B cell (primary cell): ENCODE data around the gene INKA1. TPM values are rescaled to one million over a fixed set of nuclear protein-coding genes. Genes with fewer than 3 reads are reported as not detected.
A peak's percentile ranks its signal among the peaks of the same experiment; 100 is the strongest.

ENCODE experiments used
- ATAC-seq: fragments of 200-7000 bp; cut with Tn5 transposase; one replicate; pipeline ENCODE4 v1.10.0; 2021; ENCODE audit warnings: low read depth, mild to moderate bottlenecking, moderate number of reproducible peaks, moderate library complexity
- CTCF ChIA-PET: fragments of 350-600 bp; sonication (Branson Sonifier 250); formaldehyde crosslinking; loops from one replicate; lab custom pipeline; 2021; ENCODE audit warnings: antibody characterized with exemption, inconsistent platforms; lab: Charles Lee
- POLR2A ChIA-PET: fragments of 350-600 bp; sonication (Branson Sonifier 250); formaldehyde crosslinking; loops from one replicate; lab custom pipeline; 2021; ENCODE audit warnings: antibody characterized with exemption; lab: Charles Lee
- DNase-seq: peaks from one replicate; pipeline ENCODE4 v3.0.0; 2013
- H2AFZ ChIP-seq: 2 replicates; pipeline ENCODE4 v1.6.1; 2012; ENCODE audit warnings: mild to moderate bottlenecking, low read depth, low read length; ENCODE audit not compliant: insufficient read depth, poor library complexity, severe bottlenecking
- H3K27ac ChIP-seq, 2 donors: 1 replicate in 1 of 2; 2 replicates in 1 of 2; pipeline ENCODE4 v1.5.1; 2012 to 2013; ENCODE audit warnings: low read length in 2 of 2, mild to moderate bottlenecking in 2 of 2, moderate library complexity in 1 of 2
- H3K27me3 ChIP-seq, 4 experiments: fragments of 200-600 bp in 1 of 4; sonication (generic) in 1 of 4; replicated peaks in 1 of 4; 1 replicate in 2 of 4; 2 replicates in 2 of 4; pipeline versions ENCODE4 v1.6.1 to v1.7.0; 2013 to 2016; ENCODE audit warnings: low read length in 3 of 4, mild to moderate bottlenecking in 2 of 4, mixed read lengths in 1 of 4, moderate library complexity in 1 of 4; ENCODE audit not compliant: insufficient read depth in 4 of 4, control insufficient read depth in 3 of 4; ENCODE audit errors: control extremely low read depth in 1 of 4
- H3K36me3 ChIP-seq, 2 experiments: replicated peaks in 1 of 2; 1 replicate in 1 of 2; 2 replicates in 1 of 2; pipeline versions ENCODE4 v1.6.1 to v1.7.1; 2013; ENCODE audit warnings: low read length in 1 of 2; ENCODE audit not compliant: insufficient read depth in 2 of 2, control insufficient read depth in 1 of 2; ENCODE audit errors: control extremely low read depth in 1 of 2, extremely low read depth in 1 of 2
- H3K4me1 ChIP-seq, 2 donors: fragments of 200-600 bp in 1 of 2; sonication (generic) in 1 of 2; 1 replicate in 1 of 2; 2 replicates in 1 of 2; pipeline versions ENCODE4 v1.5.1 to v1.6.1; 2013 to 2017; ENCODE audit warnings: low read length in 2 of 2; ENCODE audit not compliant: control insufficient read depth in 2 of 2, insufficient read depth in 2 of 2
- H3K4me2 ChIP-seq: replicated peaks from 2 replicates; pipeline ENCODE3; 2012; ENCODE audit warnings: mild to moderate bottlenecking, low read depth, low read length; ENCODE audit not compliant: poor library complexity, severe bottlenecking
- H3K4me3 ChIP-seq, 5 experiments: fragments of 200-600 bp in 1 of 5; sonication (generic) in 1 of 5; 1 replicate in 3 of 5; 2 replicates in 2 of 5; pipeline versions ENCODE4 v1.5.1 to v1.7.0; 2011 to 2016; ENCODE audit warnings: low read length in 4 of 5, mild to moderate bottlenecking in 4 of 5, low read depth in 2 of 5, control low read depth in 1 of 5, moderate library complexity in 1 of 5; ENCODE audit not compliant: insufficient read depth in 1 of 5; ENCODE audit errors: control extremely low read depth in 1 of 5, extremely low read depth in 1 of 5
- H3K79me2 ChIP-seq: fragments of 200-600 bp; sonication (generic); one replicate; pipeline ENCODE4 v1.6.0; 2016; ENCODE audit warnings: low read length; ENCODE audit not compliant: control insufficient read depth, insufficient read depth
- H3K9ac ChIP-seq: fragments of 200-600 bp; sonication (generic); 2 replicates; pipeline ENCODE4 v1.6.1; 2017; ENCODE audit warnings: mild to moderate bottlenecking, low read length, moderate library complexity
- H3K9me3 ChIP-seq, 3 donors: one replicate each; pipeline versions ENCODE4 v1.6.1 to v1.7.1; 2013; ENCODE audit warnings: low read length in 2 of 3; ENCODE audit not compliant: control insufficient read depth in 2 of 3, insufficient read depth in 1 of 3; ENCODE audit errors: control extremely low read depth in 1 of 3
- H4K20me1 ChIP-seq: 2 replicates; pipeline ENCODE4 v1.6.0; 2012; ENCODE audit warnings: mild to moderate bottlenecking, low read length; ENCODE audit not compliant: insufficient read depth, control insufficient read depth, poor library complexity, severe bottlenecking
- H3K27ac Mint-ChIP-seq: one replicate; pipeline ENCODE4 v1.8.0; 2021; ENCODE audit warnings: mixed read lengths
- H3K27me3 Mint-ChIP-seq: one replicate; pipeline ENCODE4 v1.8.0; 2021; ENCODE audit warnings: mixed read lengths
- H3K4me1 Mint-ChIP-seq: one replicate; pipeline ENCODE4 v1.8.0; 2021; ENCODE audit warnings: mixed read lengths
- H3K4me3 Mint-ChIP-seq: one replicate; pipeline ENCODE4 v1.8.0; 2021; ENCODE audit warnings: mixed read lengths
- H3K9me3 Mint-ChIP-seq: one replicate; pipeline ENCODE4 v1.8.0; 2022; ENCODE audit warnings: mixed read lengths; ENCODE audit not compliant: insufficient read depth
- EZH2 ChIP-seq: IDR thresholded peaks from 2 replicates; pipeline ENCODE4 v1.6.1; 2012; ENCODE audit warnings: borderline replicate concordance, low read depth, mild to moderate bottlenecking, moderate library complexity, low read length; ENCODE audit not compliant: insufficient read depth, poor library complexity, severe bottlenecking
- WGBS: methylation state at CpG from one replicate; pipeline ENCODE4 v1.1.5; 2013; ENCODE audit warnings: missing lambda C conversion rate; ENCODE audit not compliant: insufficient coverage; 5-methylcytosine and 5-hydroxymethylcytosine counted together
- intact Hi-C: fragments of 100-400 bp; cut with micrococcal nuclease; formaldehyde crosslinking; loops from one replicate; pipeline ENCODE4 v1.10.0; 2022
- polyA plus RNA-seq: library from polyadenylated mRNA; depleted of rRNA; stranded (reverse); fragments of >200 nt; gene quantifications from 2 replicates; pipeline ENCODE4 v1.2.3, GENCODE V29; 2012
- total RNA-seq, 2 donors: library from RNA; stranded (reverse); fragments of 120-200 nt in 1 of 2; gene quantifications; 1 replicate in 1 of 2; 2 replicates in 1 of 2; pipeline versions ENCODE4 v1.2.3 to v1.2.4, GENCODE V29; 2013 to 2022
- TF ChIP-seq, protein P1 (sequence below): fragments of 200-600 bp; IDR thresholded peaks from one replicate; pipeline ENCODE4 v1.8.0; 2022; ENCODE audit warnings: antibody characterized with exemption, mild to moderate bottlenecking

Gene INKA1
- total and polyA plus RNA-seq, 2 donors (not counting 1 experiment from before 2014, with no cell fraction given), result 24.0 to 28.2 TPM

DNA sequence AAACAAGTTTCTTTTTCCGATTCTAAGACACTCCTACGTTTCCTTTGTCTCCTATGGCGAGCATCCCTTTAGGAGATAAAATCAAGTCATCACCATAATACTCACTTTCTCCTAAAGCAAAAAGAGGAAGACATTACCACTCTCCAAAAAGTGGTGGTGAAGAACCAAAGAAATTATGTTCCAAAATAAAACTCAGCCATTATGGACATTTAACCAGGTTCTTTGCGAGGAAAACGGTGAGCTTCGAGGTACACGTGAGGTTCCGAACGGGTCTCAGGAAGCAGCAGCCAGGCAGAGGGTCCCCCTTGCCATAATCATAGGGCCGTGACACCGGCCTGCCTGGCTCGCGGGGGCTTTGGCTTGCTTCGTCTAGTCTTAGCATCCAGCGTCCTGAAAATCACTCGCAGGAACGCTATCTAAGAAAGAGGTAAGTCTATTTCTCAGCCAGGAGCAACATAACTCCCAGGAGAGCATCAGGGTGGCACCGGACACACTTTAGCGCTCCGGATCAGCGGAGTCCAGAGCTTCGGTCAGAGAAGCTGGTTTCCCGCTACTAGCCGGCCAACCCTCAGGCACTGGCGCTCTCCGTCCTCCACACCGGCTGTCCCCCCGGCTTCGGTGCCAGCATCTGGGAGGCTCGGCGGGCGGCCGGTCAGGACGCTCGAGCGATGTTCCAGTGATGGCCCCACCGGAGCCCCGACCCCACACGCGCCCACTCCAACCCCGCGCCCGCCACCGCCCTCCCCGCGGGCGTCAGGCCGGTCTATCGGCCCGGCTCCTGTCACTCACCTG, 17.3 kb upstream of the INKA1 start:
- H3K27ac ChIP-seq, result peak overlapping the region; percentile 94 to 95
- no peaks in the 10 kb centered on the region for H3K9me3 ChIP-seq

More for the DNA sequence above, 17.3 kb upstream of the INKA1 start:
- peak overlapping the region; percentile 99 for H3K27ac Mint-ChIP-seq
- peaks cover 29% of the 10 kb centered on the region for H3K4me1 Mint-ChIP-seq
- DNase-seq (no peak), ATAC-seq (peak; percentile 39)
- Histone ChIP-seq H3K36me3 (peaks cover 3 to 13% of the 10 kb centered on the region in 2 experiments), H3K4me2 (peak overlapping the region; percentile 84), H3K9ac (peak overlapping the region; percentile 84), H4K20me1 (peaks cover 16% of the 10 kb centered on the region), H3K4me3 (peak overlapping the region; percentile 69 to 98 (median 88)), H3K79me2 (peaks cover 63% of the 10 kb centered on the region), H2AFZ (peak overlapping the region; percentile 93), H3K4me1 (peaks cover 17 to 34% of the 10 kb centered on the region in 2 donors), H3K27me3 (no peaks in the 10 kb centered on the region)
- 4% methylated on average over 50 of the region's 50 CpGs for WGBS
- intact Hi-C loops, result loop anchor here (1.0 to 10.0 kb wide), 8 partner anchors 17 to 302 kb away; partner anchors contain the start of genes AMIGO3, APEH, RBM5 and RBM6
- TF ChIP-seq EZH2, result no peak
- TF ChIP-seq, protein P1, sequence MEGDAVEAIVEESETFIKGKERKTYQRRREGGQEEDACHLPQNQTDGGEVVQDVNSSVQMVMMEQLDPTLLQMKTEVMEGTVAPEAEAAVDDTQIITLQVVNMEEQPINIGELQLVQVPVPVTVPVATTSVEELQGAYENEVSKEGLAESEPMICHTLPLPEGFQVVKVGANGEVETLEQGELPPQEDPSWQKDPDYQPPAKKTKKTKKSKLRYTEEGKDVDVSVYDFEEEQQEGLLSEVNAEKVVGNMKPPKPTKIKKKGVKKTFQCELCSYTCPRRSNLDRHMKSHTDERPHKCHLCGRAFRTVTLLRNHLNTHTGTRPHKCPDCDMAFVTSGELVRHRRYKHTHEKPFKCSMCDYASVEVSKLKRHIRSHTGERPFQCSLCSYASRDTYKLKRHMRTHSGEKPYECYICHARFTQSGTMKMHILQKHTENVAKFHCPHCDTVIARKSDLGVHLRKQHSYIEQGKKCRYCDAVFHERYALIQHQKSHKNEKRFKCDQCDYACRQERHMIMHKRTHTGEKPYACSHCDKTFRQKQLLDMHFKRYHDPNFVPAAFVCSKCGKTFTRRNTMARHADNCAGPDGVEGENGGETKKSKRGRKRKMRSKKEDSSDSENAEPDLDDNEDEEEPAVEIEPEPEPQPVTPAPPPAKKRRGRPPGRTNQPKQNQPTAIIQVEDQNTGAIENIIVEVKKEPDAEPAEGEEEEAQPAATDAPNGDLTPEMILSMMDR, result no peak
- no peaks in the 10 kb centered on the region for H3K27me3 Mint-ChIP-seq
- H3K4me3 Mint-ChIP-seq, result peak overlapping the region; percentile 97
- ChIA-PET CTCF (interaction anchor here (1.1 to 2.8 kb wide), 3 partner anchors 16 to 67 kb away, joined by 5 to 15 read pairs (median 8); partner anchors contain the start of genes AMIGO3 and INKA1), POLR2A (interaction anchor here (0.8 to 3.1 kb wide), 5 partner anchors 18 to 68 kb away, joined by 3 to 13 read pairs (median 10); partner anchors contain the start of genes INKA1 and UBA7)
- H3K9me3 Mint-ChIP-seq, result no peaks in the 10 kb centered on the region
